ENCODE results near the gene SLC29A3. TPM values are rescaled to one million over a fixed set of nuclear protein-coding genes. Genes with fewer than 3 reads are reported as not detected.

SLC29A3 gene
- total RNA-seq, 1 donor from 2014 or later, result 4.4 TPM

- peak; percentile 93 for TF ChIP-seq CTCF (IDR thresholded peaks at IDR 0.05)
- H3K4me1 Mint-ChIP-seq (ENCODE audit: unreplicated experiment), result no peaks in the 10 kb centered on the region
- H3K27ac Mint-ChIP-seq (ENCODE audit: unreplicated experiment), result no peak overlapping the region
- H3K4me3 Mint-ChIP-seq (ENCODE audit: unreplicated experiment), result no peak overlapping the region
- no peaks in the 10 kb centered on the region for H3K36me3 Mint-ChIP-seq (ENCODE audit: unreplicated experiment)
- no peaks in the 10 kb centered on the region for H3K9me3 Mint-ChIP-seq (ENCODE audit: unreplicated experiment)
- peaks cover 56% of the 10 kb centered on the region for H3K27me3 Mint-ChIP-seq (ENCODE audit: unreplicated experiment)
- DNase-seq (ENCODE audit: extremely low spot score, unreplicated experiment), result peak; percentile 89
These were observed 65.1 kb downstream of the SLC29A3 start for GRCh38 chr10:71383972-71384687.

- TF ChIP-seq CTCF (IDR thresholded peaks at IDR 0.05), result no peak
- Mint-ChIP-seq H3K9me3 (ENCODE audit: unreplicated experiment) (no peaks in the 10 kb centered on the region), H3K4me1 (ENCODE audit: unreplicated experiment) (no peaks in the 10 kb centered on the region), H3K4me3 (ENCODE audit: unreplicated experiment) (no peak overlapping the region), H3K27me3 (ENCODE audit: unreplicated experiment) (peaks cover 69% of the 10 kb centered on the region), H3K27ac (ENCODE audit: unreplicated experiment) (no peak overlapping the region), H3K36me3 (ENCODE audit: unreplicated experiment) (no peaks in the 10 kb centered on the region)
- DNase-seq (ENCODE audit: extremely low spot score, unreplicated experiment), result no peak
These were observed 69.1 kb downstream of the SLC29A3 start for GRCh38 chr10:71388171-71388570.

GRCh38 chr10:71388583-71389310 is 69.7 kb downstream of the SLC29A3 start:
- no peak for DNase-seq (ENCODE audit: extremely low spot score, unreplicated experiment)
- Mint-ChIP-seq H3K4me3 (ENCODE audit: unreplicated experiment) (no peak overlapping the region), H3K27ac (ENCODE audit: unreplicated experiment) (no peak overlapping the region), H3K4me1 (ENCODE audit: unreplicated experiment) (no peaks in the 10 kb centered on the region), H3K27me3 (ENCODE audit: unreplicated experiment) (peaks cover 75% of the 10 kb centered on the region), H3K9me3 (ENCODE audit: unreplicated experiment) (no peaks in the 10 kb centered on the region), H3K36me3 (ENCODE audit: unreplicated experiment) (no peaks in the 10 kb centered on the region)
- TF ChIP-seq CTCF (IDR thresholded peaks at IDR 0.05), result no peak

GRCh38 chr10:71389768-71390460 is 70.9 kb downstream of the SLC29A3 start:
- no peak overlapping the region for H3K27ac Mint-ChIP-seq (ENCODE audit: unreplicated experiment)

More at GRCh38 chr10:71389768-71390460, 70.9 kb downstream of the SLC29A3 start:
- no peak for DNase-seq (ENCODE audit: extremely low spot score, unreplicated experiment)
- Mint-ChIP-seq H3K4me1 (ENCODE audit: unreplicated experiment) (no peaks in the 10 kb centered on the region), H3K4me3 (ENCODE audit: unreplicated experiment) (no peak overlapping the region), H3K36me3 (ENCODE audit: unreplicated experiment) (no peaks in the 10 kb centered on the region), H3K9me3 (ENCODE audit: unreplicated experiment) (no peaks in the 10 kb centered on the region), H3K27me3 (ENCODE audit: unreplicated experiment) (peaks cover 83% of the 10 kb centered on the region)
- no peak for TF ChIP-seq CTCF (IDR thresholded peaks at IDR 0.05)
